ENCODE measurements around the gene ASCL3.

GRCh38 chr11:8988329-8989234, 45.8 kb upstream of the ASCL3 start:
- TF ChIP-seq CTCF (IDR thresholded peaks at IDR 0.05; ENCODE audit: low read length), result no peak
- no peak for TF ChIP-seq EZH2 (optimal IDR thresholded peaks at IDR 0.05; ENCODE audit: low read depth, low read length)

Data from MM.1S (cell line).